Heart left ventricle (tissue), 13 donors: ENCODE data around the gene PABPC1L.

Source experiments
- CTCF ChIP-seq, 12 donors: fragments of 200-600 bp; sonication (generic) in 4 of 12; IDR thresholded peaks; one replicate each; pipeline versions ENCODE4 v1.5.0 to v1.8.0; 2018 to 2022; ENCODE audit warnings: antibody characterized with exemption in 12 of 12, mild to moderate bottlenecking in 5 of 12
- POLR2A ChIP-seq, 2 donors: fragments of 450-650 bp; IDR thresholded peaks; one replicate each; pipeline ENCODE4 v1.6.1; 2017; ENCODE audit warnings: antibody characterized with exemption in 2 of 2, mild to moderate bottlenecking in 2 of 2, moderate library complexity in 2 of 2
- donor health status: ischemic (EF 13 %, LVEDD 7.1; RV severe dilation, severe dysfunction).
- donor health status: DM: no; HTN: yes; CAD: no.
- donor health status: DM: no; HTN: no; CAD: no.
- donor health status: ischemic (EF 25% LVEDD 6.9; RV normal size, moderate dysfunction).
- donor health status: ischemic (EF 25% LVEDD 5.7; RV mildly dilated, moderate dysfunction).
- donor health status: ischemic (EF 35%, LVEDD 5.7; RV mildly dilated, moderate dysfunction).
- donor health status: nonischemic (EF 11% LVEDD 7.7; RV severe dilation, severe dysfunction).
- donor health status: DM: yes; HTN: yes; CAD: no.
- donor health status: PGD.
- donor health status: ischemic (EF 29% LVEDD 5.4; RV normal size, mild dysfunction).
- donor health status: nonischemic (EF 23%, LVEDD 6.1; RV moderate dilation, normal function).

- TF ChIP-seq POLR2A (IDR thresholded peaks at IDR 0.05) (peak; percentile 27 to 92), CTCF (IDR thresholded peaks at IDR 0.05) (peak in 3 of 12 donors; percentile 6 to 20 (median 19))
Measured at GRCh38 chr20:44960103-44960852, 50.4 kb downstream of the PABPC1L start, which contains the start of gene TOMM34.
